Measurements from ENCODE around the gene OTOF. TPM values are rescaled to one million over a fixed set of nuclear protein-coding genes. Genes with fewer than 3 reads are reported as not detected.

OTOF gene
- total RNA-seq, 1 donor, result not detected

DNA sequence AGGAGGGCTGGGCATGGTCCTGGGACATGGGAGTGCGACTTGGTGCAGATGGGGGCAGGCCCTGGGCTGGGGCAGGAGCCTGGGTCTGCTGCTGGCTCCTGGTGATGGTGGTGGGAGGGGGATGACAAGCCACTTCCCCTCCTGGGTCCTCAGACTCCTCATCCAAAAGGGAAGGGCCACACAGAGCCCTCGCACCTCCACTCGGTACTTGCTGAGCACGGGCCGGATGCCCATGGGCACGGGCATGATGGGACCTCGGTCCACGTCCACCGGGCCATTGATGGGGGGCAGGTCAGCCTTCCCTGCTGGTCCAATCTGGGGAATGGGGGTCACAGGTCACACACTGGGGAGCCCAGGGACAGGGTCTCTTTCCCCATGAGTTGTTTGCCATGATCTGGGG is 4.1 kb downstream of the OTOF start:
- DNase-seq (ENCODE audit: low read depth), result no peak
- H3K4me3 ChIP-seq (ENCODE audit: low read depth, low read length), result no peak overlapping the region
- TF ChIP-seq, protein P1, sequence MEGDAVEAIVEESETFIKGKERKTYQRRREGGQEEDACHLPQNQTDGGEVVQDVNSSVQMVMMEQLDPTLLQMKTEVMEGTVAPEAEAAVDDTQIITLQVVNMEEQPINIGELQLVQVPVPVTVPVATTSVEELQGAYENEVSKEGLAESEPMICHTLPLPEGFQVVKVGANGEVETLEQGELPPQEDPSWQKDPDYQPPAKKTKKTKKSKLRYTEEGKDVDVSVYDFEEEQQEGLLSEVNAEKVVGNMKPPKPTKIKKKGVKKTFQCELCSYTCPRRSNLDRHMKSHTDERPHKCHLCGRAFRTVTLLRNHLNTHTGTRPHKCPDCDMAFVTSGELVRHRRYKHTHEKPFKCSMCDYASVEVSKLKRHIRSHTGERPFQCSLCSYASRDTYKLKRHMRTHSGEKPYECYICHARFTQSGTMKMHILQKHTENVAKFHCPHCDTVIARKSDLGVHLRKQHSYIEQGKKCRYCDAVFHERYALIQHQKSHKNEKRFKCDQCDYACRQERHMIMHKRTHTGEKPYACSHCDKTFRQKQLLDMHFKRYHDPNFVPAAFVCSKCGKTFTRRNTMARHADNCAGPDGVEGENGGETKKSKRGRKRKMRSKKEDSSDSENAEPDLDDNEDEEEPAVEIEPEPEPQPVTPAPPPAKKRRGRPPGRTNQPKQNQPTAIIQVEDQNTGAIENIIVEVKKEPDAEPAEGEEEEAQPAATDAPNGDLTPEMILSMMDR (IDR thresholded peaks at IDR 0.05; ENCODE audit: insufficient read depth, low read length), result no peak

DNA sequence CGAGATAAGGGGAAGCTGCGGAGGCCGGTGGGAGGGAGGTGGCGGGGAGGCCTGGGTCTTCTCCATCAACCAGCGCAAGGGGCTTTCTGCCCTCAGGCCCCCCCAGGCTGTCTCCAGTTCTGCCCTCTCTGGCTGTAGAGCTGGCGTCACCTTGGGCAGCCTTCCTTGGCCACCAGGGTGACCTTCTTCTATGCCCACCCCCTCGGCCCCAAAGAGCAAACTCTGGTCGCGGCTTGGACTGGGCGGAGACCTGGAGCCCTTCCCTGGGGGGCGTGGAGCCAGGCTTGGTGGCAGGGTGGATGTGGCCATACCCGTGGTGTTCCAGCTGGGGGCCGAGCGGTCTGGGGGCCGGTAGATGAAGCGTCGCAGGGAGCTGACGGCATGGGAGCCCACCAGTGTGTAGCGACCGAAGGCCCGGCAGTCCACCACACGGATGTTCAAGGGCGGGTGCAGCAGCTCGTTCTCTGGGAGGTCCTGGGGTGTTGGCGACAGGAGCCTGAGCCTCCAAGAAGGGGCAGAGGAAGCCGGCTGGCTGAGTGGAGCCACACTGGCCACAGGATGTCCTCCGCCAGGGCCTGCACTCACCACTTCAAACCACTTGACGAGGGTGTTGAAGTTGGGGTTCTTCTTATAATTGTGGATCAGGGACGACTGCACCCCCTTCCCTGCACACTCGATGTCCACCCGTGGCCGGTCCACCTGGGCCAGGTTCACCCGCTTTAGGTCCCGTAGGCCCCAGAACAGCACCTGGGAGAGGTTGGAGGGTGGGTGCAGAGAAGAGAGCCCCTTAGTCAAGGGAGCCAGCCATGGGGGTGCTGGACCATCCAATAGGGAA is 4.9 kb downstream of the OTOF start:
- no peak overlapping the region for H3K4me3 ChIP-seq (ENCODE audit: low read depth, low read length)
- no peak for DNase-seq (ENCODE audit: low read depth)
- TF ChIP-seq, protein P1 (IDR thresholded peaks at IDR 0.05; ENCODE audit: insufficient read depth, low read length), result no peak

DNA sequence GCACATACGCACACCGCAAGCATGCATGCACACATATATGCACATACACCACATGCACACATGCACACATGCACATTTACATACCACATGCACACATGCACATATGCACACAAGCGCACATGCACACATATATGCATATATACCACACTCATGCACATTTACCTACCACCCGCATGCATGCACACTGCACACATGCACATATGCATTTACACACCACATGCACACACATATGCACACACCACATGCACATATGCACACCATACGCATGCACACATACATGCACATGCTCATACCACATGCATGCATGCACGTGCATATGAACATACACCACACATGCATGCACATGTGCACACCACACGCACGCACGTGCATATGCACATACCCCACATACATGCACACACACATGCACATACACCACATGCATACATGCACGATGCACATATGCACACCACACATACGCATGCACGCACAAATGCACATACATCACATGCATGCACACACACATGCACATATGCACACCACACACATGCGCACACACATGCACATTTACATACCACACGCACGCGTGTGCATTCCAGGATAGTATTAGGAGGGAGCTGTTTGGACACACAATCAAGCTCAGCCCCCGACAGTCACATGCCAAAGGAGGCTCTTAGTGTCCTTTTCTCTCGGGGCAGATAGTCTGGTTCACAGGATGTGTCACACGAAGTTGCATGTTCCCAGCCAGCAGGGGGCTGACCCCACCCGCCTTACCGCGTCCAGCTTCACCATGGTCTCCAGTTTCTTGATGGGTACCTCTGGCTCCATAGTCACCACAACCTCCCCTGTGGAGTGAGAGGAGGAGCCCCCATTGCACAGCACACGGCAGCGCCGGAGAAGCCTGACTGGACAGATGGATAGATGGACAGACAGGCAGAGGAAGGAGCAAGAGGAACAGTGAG is 5.9 kb downstream of the OTOF start:
- no peak for DNase-seq (ENCODE audit: low read depth)
- H3K4me3 ChIP-seq (ENCODE audit: low read depth, low read length), result no peak overlapping the region
- TF ChIP-seq, protein P1 (IDR thresholded peaks at IDR 0.05; ENCODE audit: insufficient read depth, low read length), result no peak

DNA sequence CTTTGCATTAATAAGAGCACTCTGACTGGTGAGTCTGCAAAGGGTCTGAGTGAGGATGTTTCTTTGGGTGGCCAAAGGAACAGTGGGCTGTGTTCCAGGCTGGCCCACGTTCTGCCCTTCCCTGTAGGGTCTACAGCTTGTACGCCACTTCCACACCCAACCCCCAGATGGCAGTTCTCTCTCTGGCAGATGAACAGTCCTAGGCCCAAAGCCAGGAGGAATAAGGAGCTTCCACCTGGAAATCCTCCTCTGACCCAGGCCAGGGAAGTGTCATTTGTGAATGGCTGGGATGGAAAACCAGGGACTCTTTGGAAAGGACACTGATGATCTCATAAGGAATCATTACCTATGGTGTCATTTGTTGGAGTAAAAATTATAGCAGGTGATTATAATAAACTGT is 6.6 kb downstream of the OTOF start:
- TF ChIP-seq, protein P1 (IDR thresholded peaks at IDR 0.05; ENCODE audit: insufficient read depth, low read length), result no peak
- no peak overlapping the region for H3K4me3 ChIP-seq (ENCODE audit: low read depth, low read length)
- no peak for DNase-seq (ENCODE audit: low read depth)

GRCh38 chr2:26470601-26471260 is 7.2 kb downstream of the OTOF start:
- TF ChIP-seq, protein P1 (IDR thresholded peaks at IDR 0.05; ENCODE audit: insufficient read depth, low read length), result no peak
- no peak for DNase-seq (ENCODE audit: low read depth)
- no peak overlapping the region for H3K4me3 ChIP-seq (ENCODE audit: low read depth, low read length)

GRCh38 chr2:26469955-26470354 is 8.0 kb downstream of the OTOF start:
- no peak for DNase-seq (ENCODE audit: low read depth)
- TF ChIP-seq, protein P1 (IDR thresholded peaks at IDR 0.05; ENCODE audit: insufficient read depth, low read length), result no peak
- no peak overlapping the region for H3K4me3 ChIP-seq (ENCODE audit: low read depth, low read length)

Measured in fibroblast of the aortic adventitia (primary cell).